Erythroblast (primary cell): ENCODE measurements around the gene TBX6.

Experiments
- GATA1 ChIP-seq: IDR thresholded peaks from 2 replicates; pipeline ENCODE4 v1.6.1; 2011; ENCODE audit warnings: low read depth, mild to moderate bottlenecking, control low read depth, low read length, moderate library complexity
- POLR2A ChIP-seq: IDR thresholded peaks from 2 replicates; pipeline ENCODE4 v1.6.1; 2011; ENCODE audit warnings: mild to moderate bottlenecking, low read length

DNA sequence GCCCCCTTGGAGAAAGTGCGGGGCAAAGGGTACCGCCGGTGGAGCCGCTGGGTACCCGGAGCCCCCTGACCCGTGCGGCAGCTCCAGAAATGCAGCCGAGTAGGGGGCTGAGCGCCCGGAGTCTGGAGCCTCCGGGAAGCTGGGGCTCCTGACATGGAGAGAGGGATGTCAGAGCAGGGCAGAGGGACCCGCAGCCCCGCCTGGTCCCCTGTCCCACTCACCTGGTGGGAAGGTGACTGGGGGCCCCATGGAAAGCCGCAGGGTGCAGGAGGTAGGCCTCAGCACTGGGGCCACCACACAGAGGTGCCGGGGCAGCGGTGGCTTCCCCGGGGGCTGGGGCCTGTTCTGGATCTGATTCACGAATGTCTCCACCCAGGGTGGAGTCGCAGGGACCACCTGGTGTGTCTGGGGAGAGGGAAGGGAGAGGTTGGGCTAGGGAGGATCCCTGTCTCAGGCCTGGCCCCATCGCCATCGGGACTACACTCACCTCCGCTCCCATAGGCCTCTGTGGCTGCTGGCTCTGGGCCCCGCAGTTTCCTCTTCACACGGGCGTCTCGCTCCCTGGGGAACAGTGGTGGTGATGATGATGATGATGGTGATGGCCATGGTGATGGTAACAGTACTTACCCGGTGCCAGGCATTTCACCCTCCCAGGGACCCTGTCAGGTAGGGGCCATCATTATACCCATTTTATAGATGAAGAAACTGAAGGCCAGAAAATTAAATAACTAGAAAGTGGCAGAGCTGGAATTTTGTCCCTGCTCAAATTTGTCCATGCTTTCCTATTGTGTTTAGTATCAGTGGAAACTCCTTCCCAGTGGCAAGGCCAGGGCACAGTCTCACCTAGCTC lies 5.2 kb downstream of the TBX6 start:
- TF ChIP-seq POLR2A (no peak), GATA1 (no peak)
